GM19238 (cell line): ENCODE data around the gene SELENOV.
A peak's percentile ranks its signal among the peaks of the same experiment; 100 is the strongest.

Source experiments
- DNase-seq: peaks from one replicate; pipeline ENCODE4 v3.0.0; 2011; ENCODE audit warnings: low spot score; ENCODE audit not compliant: insufficient read length

The SELENOV gene

GRCh38 chr19:39518975-39519374 lies 4.0 kb downstream of the SELENOV start:
- no peak for DNase-seq

- no peak for DNase-seq
Measured at GRCh38 chr19:39520541-39521484, 5.9 kb downstream of the SELENOV start.

DNA sequence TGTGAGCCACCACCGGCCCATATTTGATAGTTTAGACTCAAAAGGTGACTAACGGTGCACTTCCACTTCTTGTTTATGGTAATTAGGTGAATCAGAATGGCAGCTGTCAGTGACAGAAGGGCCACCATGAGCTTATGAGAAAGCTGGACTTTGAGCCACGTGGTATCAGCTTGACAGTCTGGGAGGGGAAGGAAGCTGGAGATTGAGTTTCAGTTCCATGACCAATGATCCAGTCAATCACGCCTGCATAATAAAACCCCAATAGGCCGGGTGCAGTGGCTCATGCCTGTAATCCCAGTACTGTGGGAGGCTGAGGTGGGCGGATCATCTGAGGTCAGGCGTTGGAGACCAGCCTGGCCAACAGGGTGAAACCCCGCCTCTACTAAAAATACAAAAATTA lies 9.6 kb downstream of the SELENOV start:
- DNase-seq = no peak

DNA sequence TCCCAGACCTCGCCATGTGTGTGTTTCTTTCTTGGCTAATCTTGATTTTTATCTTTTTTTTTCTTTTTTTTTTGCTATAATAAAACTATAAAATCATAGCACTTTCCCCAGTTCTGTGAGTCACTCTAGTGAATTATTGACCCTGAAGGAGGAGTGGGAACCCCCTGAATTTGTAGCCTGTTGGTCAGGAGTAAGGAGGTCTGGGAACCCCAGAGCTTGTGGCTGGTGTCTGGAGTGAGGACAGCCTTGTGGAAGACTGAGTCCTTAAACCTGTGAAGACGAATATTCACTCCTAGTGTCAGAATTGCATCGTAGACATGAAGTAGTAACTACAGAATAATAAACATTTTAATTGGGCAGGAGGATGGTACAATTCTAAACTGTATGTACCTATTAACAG lies 10.3 kb downstream of the SELENOV start:
- no peak for DNase-seq

- DNase-seq = no peak
Measured at GRCh38 chr19:39531834-39532232, 16.9 kb downstream of the SELENOV start.

DNA sequence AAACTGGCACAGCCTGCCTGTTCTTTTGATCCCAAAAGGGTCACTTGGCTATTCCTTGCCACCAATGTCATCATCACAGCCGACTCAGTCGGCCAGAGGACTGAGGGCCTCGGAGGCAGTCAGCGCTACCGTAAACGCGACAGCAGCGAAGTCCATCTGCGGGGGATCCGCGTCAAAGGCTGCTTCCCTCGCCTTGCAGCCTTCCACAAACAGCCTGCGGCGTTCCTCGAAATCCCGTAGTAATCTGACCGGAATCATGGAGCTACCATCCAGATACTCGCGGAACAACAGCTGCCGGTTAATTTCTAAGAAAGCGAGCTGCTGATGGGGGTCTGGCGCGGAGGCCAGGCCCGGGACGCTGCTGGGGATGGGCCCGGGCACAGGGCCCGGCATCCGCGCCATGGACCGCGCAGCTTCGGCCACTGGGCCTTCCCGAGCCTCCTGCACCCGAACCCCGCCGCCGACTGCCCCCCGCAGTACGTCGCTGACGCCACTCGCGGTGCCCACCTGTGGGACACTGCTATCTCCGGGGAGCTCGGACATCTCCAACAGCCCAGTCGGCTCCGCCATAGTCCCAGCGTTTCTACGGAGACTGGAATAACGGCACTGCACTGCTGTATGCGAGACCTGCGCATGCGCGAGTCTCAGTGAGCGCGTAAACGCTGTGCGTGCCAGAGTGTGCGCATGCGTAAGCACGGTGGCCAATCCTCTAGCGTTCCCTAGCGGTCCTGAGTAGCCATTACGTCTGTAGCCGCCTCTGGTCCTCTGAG lies 17.5 kb downstream of the SELENOV start, which contains the start of gene EID2B:
Gene EID2B (minus strand): TSS at position 620 of the 770 bp plus-strand sequence. CDS start 50 bp downstream, at position 570.
- DNase-seq = peak; percentile 91

- DNase-seq = no peak
Measured at GRCh38 chr19:39533003-39533512, 18.1 kb downstream of the SELENOV start.

GRCh38 chr19:39533791-39534190 lies 18.9 kb downstream of the SELENOV start:
- no peak for DNase-seq

GRCh38 chr19:39539165-39539517 lies 24.2 kb downstream of the SELENOV start:
- DNase-seq = no peak

- peak; percentile 91 for DNase-seq
Measured at GRCh38 chr19:39539518-39540332, 24.8 kb downstream of the SELENOV start, which contains the start of gene EID2. Gene EID2 (minus strand): TSS chr19:39540161. CDS start chr19:39540079, 82 bp downstream.

- no peak for DNase-seq
Measured at GRCh38 chr19:39540333-39540673, 25.4 kb downstream of the SELENOV start.

GRCh38 chr19:39542206-39542605 lies 27.3 kb downstream of the SELENOV start:
- no peak for DNase-seq

DNA sequence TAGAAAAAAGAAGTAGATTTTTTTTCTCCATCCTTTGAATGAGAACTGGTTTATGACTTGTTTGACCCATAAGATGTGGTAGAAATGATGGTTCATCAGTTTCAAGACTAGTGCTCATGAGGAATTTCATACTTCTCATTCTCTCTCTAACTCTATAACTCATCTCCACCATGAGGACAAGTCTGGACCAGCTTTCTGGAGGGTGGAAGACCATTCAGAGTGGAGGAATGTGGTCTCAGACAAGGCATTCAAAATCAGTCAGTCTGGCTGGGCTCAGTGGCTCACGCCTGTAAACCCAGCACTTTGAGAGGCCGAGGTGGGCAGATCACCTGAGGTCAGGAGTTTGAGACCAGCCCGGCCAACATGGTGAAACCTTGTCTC lies 28.5 kb downstream of the SELENOV start:
- no peak for DNase-seq

GRCh38 chr19:39544226-39544903 lies 29.4 kb downstream of the SELENOV start:
- no peak for DNase-seq

DNA sequence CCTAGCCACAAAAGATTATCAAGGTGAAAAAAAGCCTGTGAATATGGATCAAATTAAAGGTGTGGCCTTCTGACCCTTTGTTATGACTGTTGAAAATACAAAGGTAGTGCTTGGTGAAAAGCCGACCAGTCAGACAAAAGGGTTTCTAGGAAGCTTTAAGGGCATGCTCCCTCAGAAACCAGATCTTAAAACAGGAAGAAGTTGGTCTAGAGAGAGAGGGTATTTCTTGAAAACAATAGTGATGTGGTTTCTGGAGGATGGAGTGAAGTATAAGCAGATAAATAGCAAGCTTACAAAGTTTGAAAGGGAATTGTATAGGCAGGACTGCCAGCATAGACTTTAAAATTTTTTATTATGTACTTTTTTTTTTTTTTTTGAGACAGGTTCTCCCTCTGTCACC lies 30.0 kb downstream of the SELENOV start:
- DNase-seq = no peak

DNA sequence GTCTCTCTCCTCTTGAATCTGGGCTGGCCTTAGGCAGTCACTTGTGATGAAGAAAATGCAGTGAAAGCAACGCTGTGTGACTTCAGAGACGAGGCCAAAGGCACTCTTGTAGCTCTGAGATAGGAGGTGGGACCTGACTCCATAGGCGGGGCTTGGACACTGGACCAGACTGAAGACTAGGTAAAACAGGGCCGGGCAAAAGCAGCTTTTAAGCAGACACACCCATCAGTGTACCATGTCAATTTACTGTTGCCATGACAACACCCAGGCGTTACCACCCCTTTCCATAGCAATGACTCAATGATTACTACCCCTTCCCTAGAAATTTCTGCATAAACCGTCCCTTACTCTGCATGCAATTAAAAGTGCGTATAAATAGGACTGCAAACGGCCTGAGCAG lies 31.7 kb downstream of the SELENOV start:
- DNase-seq = no peak

GRCh38 chr19:39550197-39550596 lies 35.3 kb downstream of the SELENOV start:
- no peak for DNase-seq

DNA sequence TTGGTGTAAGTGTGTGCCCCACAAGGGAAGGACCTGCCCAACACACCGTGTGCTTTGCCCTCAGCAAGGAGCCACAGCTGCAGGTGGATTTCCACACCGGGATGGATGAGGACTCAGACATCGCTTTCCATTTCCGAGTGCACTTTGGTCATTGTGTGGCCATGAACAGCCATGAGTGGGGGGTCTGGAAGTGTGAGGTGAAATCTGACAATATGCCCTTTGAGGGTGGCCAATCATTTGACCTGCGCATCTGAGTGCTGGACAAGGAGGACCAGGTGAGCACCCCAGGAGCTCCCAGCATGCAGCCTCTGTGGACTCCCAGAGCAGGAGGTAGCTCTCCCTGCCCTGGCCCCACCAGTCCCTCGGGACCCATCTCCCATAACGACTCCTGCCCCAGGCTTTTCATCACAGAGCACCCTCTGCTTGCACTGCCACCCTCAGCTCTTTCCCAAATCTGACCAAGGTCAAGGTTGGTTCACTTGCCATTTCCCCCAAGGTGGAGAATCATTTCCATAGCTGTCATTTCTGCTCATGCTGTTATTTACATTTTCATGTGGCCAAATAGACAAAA lies 38.2 kb downstream of the SELENOV start:
- DNase-seq = no peak

DNA sequence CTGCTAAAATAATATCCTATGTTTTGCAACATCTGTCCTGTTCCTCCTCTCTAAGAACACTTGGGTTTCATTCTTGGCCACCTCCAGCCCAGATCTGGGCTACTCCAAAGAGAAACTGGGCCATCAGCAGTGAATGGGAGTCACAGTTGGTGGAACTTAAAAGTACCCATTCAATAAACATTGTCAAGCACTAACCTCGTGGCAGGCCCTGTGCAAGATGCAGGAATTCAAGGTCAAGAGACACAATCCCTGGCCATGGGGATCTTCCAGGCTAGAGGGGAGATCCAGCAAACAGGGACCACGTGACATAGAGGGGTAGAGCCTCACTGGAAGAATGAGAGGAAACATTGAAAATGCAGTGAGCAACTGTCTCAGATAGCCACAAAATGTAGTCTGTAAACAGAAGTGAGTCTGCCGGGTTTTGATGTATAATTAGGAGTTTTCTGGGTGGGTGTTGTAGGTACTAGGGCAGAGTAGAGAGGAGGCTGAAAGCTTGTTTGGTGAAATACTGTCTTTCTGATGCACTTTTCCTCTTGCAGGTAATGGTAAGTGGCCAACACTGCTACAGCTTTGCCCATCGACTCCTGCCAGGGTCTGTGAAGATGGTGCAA lies 39.9 kb downstream of the SELENOV start:
- DNase-seq = no peak

DNA sequence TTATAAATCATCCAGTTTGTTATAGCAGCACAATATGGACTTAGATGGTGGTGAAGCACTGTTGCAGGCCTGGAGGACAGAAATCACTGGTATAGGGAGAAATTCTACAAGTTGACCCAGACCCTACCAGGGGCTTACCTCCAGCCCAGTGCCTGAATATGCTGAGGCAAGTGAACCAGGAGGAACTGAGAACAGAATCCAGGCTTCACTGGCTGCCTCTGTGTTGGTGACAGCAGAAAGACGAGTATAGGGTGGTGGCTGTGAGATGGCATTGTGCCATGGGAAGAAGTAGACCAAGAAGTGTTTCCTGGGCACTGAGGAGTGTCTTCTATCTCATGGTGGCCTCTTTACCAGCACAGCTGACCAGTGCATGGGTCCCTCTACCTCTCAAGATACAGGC lies 40.9 kb downstream of the SELENOV start:
- no peak for DNase-seq
